Measurements from ENCODE around the gene TMBIM1. TPM values are rescaled to one million over a fixed set of nuclear protein-coding genes. Genes with fewer than 3 reads are reported as not detected.

TMBIM1 gene
- polyA plus RNA-seq, 1 experiment = 206 TPM

DNA sequence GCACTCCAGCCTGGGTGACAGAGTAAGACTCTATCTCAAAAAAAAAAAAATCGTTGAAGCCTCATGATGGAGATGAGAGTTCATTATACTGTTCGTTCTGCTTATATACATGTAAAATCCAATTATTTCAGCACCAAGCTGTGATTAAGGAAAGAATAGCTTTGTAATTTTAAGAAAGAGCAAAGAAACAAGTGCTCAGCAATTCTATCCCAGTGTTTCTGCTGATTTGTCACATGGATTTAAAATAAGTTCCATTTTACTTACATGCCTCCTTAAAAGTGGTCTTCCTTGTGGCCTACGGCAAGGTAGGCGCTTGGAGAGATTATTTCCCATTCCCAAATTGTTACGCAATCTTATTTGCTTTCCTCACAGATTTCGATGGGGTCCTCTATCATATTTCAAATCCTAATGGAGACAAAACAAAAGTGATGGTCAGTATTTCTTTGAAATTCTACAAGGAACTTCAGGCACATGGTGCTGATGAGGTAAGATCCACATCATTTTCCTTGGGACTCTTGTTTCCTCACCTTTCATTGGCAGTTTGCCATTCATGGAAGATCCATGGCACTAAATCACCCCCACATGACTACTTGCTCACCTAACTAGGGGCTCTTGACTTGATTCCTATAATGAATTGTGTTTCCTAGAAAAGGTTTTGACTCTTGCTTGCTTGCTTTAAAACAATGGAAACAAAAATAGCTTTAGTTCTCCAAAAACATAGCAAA lies 63.8 kb downstream of the TMBIM1 start:
- DNase-seq (ENCODE audit: low read depth) = no peak
- ChIA-PET CTCF (interaction anchor here (0.6 to 3.7 kb wide), 5 partner anchors 8 to 177 kb away, joined by 3 to 12 read pairs (median 5); no protein-coding TSS in a partner anchor), POLR2A (interaction anchor here (0.9 kb wide), 1 partner anchor 9 kb away, joined by 3 read pairs; no protein-coding TSS in a partner anchor)
- Histone ChIP-seq H3K27me3 (ENCODE audit: control insufficient read depth, insufficient read depth, low read length) (no peaks in the 10 kb centered on the region), H3K36me3 (ENCODE audit: control insufficient read depth, insufficient read depth, low read length) (peaks cover 27% of the 10 kb centered on the region), H3K4me3 (ENCODE audit: low read depth, low read length) (no peak overlapping the region)
- TF ChIP-seq, protein P1, sequence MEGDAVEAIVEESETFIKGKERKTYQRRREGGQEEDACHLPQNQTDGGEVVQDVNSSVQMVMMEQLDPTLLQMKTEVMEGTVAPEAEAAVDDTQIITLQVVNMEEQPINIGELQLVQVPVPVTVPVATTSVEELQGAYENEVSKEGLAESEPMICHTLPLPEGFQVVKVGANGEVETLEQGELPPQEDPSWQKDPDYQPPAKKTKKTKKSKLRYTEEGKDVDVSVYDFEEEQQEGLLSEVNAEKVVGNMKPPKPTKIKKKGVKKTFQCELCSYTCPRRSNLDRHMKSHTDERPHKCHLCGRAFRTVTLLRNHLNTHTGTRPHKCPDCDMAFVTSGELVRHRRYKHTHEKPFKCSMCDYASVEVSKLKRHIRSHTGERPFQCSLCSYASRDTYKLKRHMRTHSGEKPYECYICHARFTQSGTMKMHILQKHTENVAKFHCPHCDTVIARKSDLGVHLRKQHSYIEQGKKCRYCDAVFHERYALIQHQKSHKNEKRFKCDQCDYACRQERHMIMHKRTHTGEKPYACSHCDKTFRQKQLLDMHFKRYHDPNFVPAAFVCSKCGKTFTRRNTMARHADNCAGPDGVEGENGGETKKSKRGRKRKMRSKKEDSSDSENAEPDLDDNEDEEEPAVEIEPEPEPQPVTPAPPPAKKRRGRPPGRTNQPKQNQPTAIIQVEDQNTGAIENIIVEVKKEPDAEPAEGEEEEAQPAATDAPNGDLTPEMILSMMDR (IDR thresholded peaks at IDR 0.05; ENCODE audit: insufficient read depth, low read depth, low read length) = no peak

DNA sequence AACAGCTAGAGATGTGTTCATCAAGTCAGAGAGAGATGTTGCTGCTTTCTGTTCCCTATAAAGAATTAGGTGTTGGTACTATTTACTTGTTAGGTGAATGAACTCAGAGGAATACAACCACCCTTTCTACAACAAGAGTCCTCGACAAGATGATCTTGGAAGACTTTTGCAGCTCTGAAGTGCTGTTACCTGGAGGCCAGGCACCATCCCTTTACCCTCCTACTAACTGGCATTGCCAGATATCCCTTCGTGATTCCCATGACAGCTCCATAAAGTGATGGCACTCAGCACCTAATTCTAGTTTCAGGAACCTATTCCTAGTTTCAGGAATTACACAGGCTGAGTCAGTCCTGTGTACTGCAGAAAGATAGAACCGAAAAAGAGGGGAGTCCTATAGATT lies 65.4 kb downstream of the TMBIM1 start:
- TF ChIP-seq, protein P1 (IDR thresholded peaks at IDR 0.05; ENCODE audit: insufficient read depth, low read depth, low read length) = no peak
- H3K27me3 ChIP-seq (ENCODE audit: control insufficient read depth, insufficient read depth, low read length) = no peaks in the 10 kb centered on the region
- peaks cover 21% of the 10 kb centered on the region for H3K36me3 ChIP-seq (ENCODE audit: control insufficient read depth, insufficient read depth, low read length)
- DNase-seq (ENCODE audit: low read depth) = no peak
- POLR2A ChIA-PET = no interaction called here
- no peak overlapping the region for H3K4me3 ChIP-seq (ENCODE audit: low read depth, low read length)
- CTCF ChIA-PET = interaction anchor here (1.0 to 3.7 kb wide), 2 partner anchors 30 kb away, joined by 3 to 12 read pairs; no protein-coding TSS in a partner anchor

Small RNAs within 50 kb of the gene (small RNA-seq; reads per million reads assigned to genes)
- not detected for gene MIR6810 (ENCODE audit: insufficient read length, low read depth, low replicate concordance)

Other genes with a start within 250 kb of the TMBIM1 start
- not detected in 2 replicates for gene RUFY4, start 223.2 kb downstream of the TMBIM1 start, polyA plus RNA-seq (2011; rRNA removed)
- not detected in 2 replicates for gene CXCR2, start 166.5 kb downstream of the TMBIM1 start, polyA plus RNA-seq (2011; rRNA removed)
- gene CXCR1, start 125.5 kb downstream of the TMBIM1 start, polyA plus RNA-seq (2011; rRNA removed) = not detected in 2 replicates
- gene ARPC2, start 75.3 kb downstream of the TMBIM1 start, polyA plus RNA-seq (2011; rRNA removed) = 699 and 831 TPM in 2 replicates
- 0.04 TPM in 1 of 2 replicates, not detected in the other for gene GPBAR1, start 31.5 kb downstream of the TMBIM1 start, polyA plus RNA-seq (2011; rRNA removed)
- gene AAMP, start 22.4 kb downstream of the TMBIM1 start, polyA plus RNA-seq (2011; rRNA removed) = 65.1 and 84.9 TPM in 2 replicates
- 44.5 and 54.5 TPM in 2 replicates for gene PNKD, start 22.0 kb downstream of the TMBIM1 start, polyA plus RNA-seq (2011; rRNA removed)
- gene CATIP, start 64.4 kb upstream of the TMBIM1 start, polyA plus RNA-seq (2011; rRNA removed) = not detected in 2 replicates
- gene SLC11A1, start 89.8 kb upstream of the TMBIM1 start, polyA plus RNA-seq (2011; rRNA removed) = 0.05 and 0.23 TPM in 2 replicates
- 104 and 166 TPM in 2 replicates for gene CTDSP1, start 107.4 kb upstream of the TMBIM1 start, polyA plus RNA-seq (2011; rRNA removed)
- gene VIL1, start 126.6 kb upstream of the TMBIM1 start, polyA plus RNA-seq (2011; rRNA removed) = not detected in 2 replicates